ENCODE measurements around the gene TMEM222. TPM values are rescaled to one million over a fixed set of nuclear protein-coding genes. Genes with fewer than 3 reads are reported as not detected.

TMEM222 gene
- total RNA-seq, 2 donors from 2014 or later, result 24.8 to 27.0 TPM

GRCh38 chr1:27298632-27299384 is 23.2 kb upstream of the TMEM222 start:
- Mint-ChIP-seq H3K4me1 (peaks cover 7% of the 10 kb centered on the region), H3K27ac (no peak overlapping the region), H3K27me3 (no peaks in the 10 kb centered on the region), H3K36me3 (ENCODE audit: low read depth) (peaks cover 3% of the 10 kb centered on the region), H3K4me3 (no peak overlapping the region)
- H3K9me3 ChIP-seq (ENCODE audit: control insufficient read depth, low read length, poor library complexity, severe bottlenecking), result no peaks in the 10 kb centered on the region
- no peak for ATAC-seq
- no peak for DNase-seq

- no peak overlapping the region for H3K27ac Mint-ChIP-seq
- ATAC-seq, result no peak
Measured at GRCh38 chr1:27299385-27300271, 22.3 kb upstream of the TMEM222 start.

GRCh38 chr1:27300341-27301051 is 21.5 kb upstream of the TMEM222 start:
- ATAC-seq, result peak; percentile 94
- DNase-seq, result peak; percentile 64 to 73 (median 67)
- H3K27me3 Mint-ChIP-seq, result no peaks in the 10 kb centered on the region
- no peaks in the 10 kb centered on the region for H3K9me3 ChIP-seq (ENCODE audit: control insufficient read depth, low read length, poor library complexity, severe bottlenecking)
- no peak overlapping the region for H3K27ac Mint-ChIP-seq
- H3K4me1 Mint-ChIP-seq, result peaks cover 7% of the 10 kb centered on the region
- H3K4me3 Mint-ChIP-seq, result no peak overlapping the region
- peaks cover 3% of the 10 kb centered on the region for H3K36me3 Mint-ChIP-seq (ENCODE audit: low read depth)

More at GRCh38 chr1:27299385-27300271, 22.3 kb upstream of the TMEM222 start:
- H3K4me1 Mint-ChIP-seq, result peaks cover 7% of the 10 kb centered on the region
- no peak overlapping the region for H3K4me3 Mint-ChIP-seq
- peaks cover 3% of the 10 kb centered on the region for H3K36me3 Mint-ChIP-seq (ENCODE audit: low read depth)
- no peaks in the 10 kb centered on the region for H3K9me3 ChIP-seq (ENCODE audit: control insufficient read depth, low read length, poor library complexity, severe bottlenecking)
- DNase-seq, result no peak
- H3K27me3 Mint-ChIP-seq, result no peaks in the 10 kb centered on the region

GRCh38 chr1:27301052-27301422 is 20.9 kb upstream of the TMEM222 start:
- DNase-seq, result no peak
- no peaks in the 10 kb centered on the region for H3K9me3 ChIP-seq (ENCODE audit: control insufficient read depth, low read length, poor library complexity, severe bottlenecking)
- ATAC-seq, result no peak
- Mint-ChIP-seq H3K27me3 (no peaks in the 10 kb centered on the region), H3K4me1 (peaks cover 7% of the 10 kb centered on the region), H3K4me3 (no peak overlapping the region), H3K36me3 (ENCODE audit: low read depth) (peaks cover 3% of the 10 kb centered on the region), H3K27ac (no peak overlapping the region)

GRCh38 chr1:27301582-27302199 is 20.3 kb upstream of the TMEM222 start:
- no peak for DNase-seq
- ATAC-seq, result no peak
- Mint-ChIP-seq H3K27me3 (no peaks in the 10 kb centered on the region), H3K36me3 (ENCODE audit: low read depth) (peaks cover 3% of the 10 kb centered on the region), H3K27ac (no peak overlapping the region), H3K4me3 (no peak overlapping the region), H3K4me1 (peaks cover 7% of the 10 kb centered on the region)
- no peaks in the 10 kb centered on the region for H3K9me3 ChIP-seq (ENCODE audit: control insufficient read depth, low read length, poor library complexity, severe bottlenecking)

- Mint-ChIP-seq H3K27ac (no peak overlapping the region), H3K27me3 (no peaks in the 10 kb centered on the region), H3K4me1 (peaks cover 7% of the 10 kb centered on the region), H3K4me3 (no peak overlapping the region), H3K36me3 (ENCODE audit: low read depth) (peaks cover 3% of the 10 kb centered on the region)
- ATAC-seq (no peak), DNase-seq (no peak)
- no peaks in the 10 kb centered on the region for H3K9me3 ChIP-seq (ENCODE audit: control insufficient read depth, low read length, poor library complexity, severe bottlenecking)
Measured at GRCh38 chr1:27302612-27303011, 19.4 kb upstream of the TMEM222 start.

GRCh38 chr1:27303509-27303908 is 18.5 kb upstream of the TMEM222 start:
- Mint-ChIP-seq H3K4me3 (no peak overlapping the region), H3K36me3 (ENCODE audit: low read depth) (peaks cover 3% of the 10 kb centered on the region), H3K4me1 (peaks cover 7% of the 10 kb centered on the region), H3K27ac (no peak overlapping the region), H3K27me3 (no peaks in the 10 kb centered on the region)
- no peak for DNase-seq
- no peaks in the 10 kb centered on the region for H3K9me3 ChIP-seq (ENCODE audit: control insufficient read depth, low read length, poor library complexity, severe bottlenecking)
- no peak for ATAC-seq

GRCh38 chr1:27306071-27306470 is 15.9 kb upstream of the TMEM222 start:
- DNase-seq (no peak), ATAC-seq (no peak)
- no peaks in the 10 kb centered on the region for H3K27me3 Mint-ChIP-seq
- H3K4me3 Mint-ChIP-seq, result no peak overlapping the region
- H3K4me1 Mint-ChIP-seq, result no peaks in the 10 kb centered on the region
- H3K36me3 Mint-ChIP-seq (ENCODE audit: low read depth), result no peaks in the 10 kb centered on the region
- H3K27ac Mint-ChIP-seq, result no peak overlapping the region
- H3K9me3 ChIP-seq (ENCODE audit: control insufficient read depth, low read length, poor library complexity, severe bottlenecking), result no peaks in the 10 kb centered on the region

- H3K9me3 ChIP-seq (ENCODE audit: control insufficient read depth, low read length, poor library complexity, severe bottlenecking), result no peaks in the 10 kb centered on the region
- H3K27me3 Mint-ChIP-seq, result no peaks in the 10 kb centered on the region
- H3K4me3 Mint-ChIP-seq, result no peak overlapping the region
- ATAC-seq (no peak), DNase-seq (no peak)
- H3K36me3 Mint-ChIP-seq (ENCODE audit: low read depth), result no peaks in the 10 kb centered on the region
- H3K27ac Mint-ChIP-seq, result no peak overlapping the region
- no peaks in the 10 kb centered on the region for H3K4me1 Mint-ChIP-seq
Measured at GRCh38 chr1:27306892-27307761, 14.8 kb upstream of the TMEM222 start.

GRCh38 chr1:27307874-27308598 is 13.9 kb upstream of the TMEM222 start:
- Mint-ChIP-seq H3K36me3 (ENCODE audit: low read depth) (no peaks in the 10 kb centered on the region), H3K4me3 (no peak overlapping the region), H3K27ac (no peak overlapping the region), H3K27me3 (no peaks in the 10 kb centered on the region), H3K4me1 (no peaks in the 10 kb centered on the region)
- no peaks in the 10 kb centered on the region for H3K9me3 ChIP-seq (ENCODE audit: control insufficient read depth, low read length, poor library complexity, severe bottlenecking)
- DNase-seq, result no peak
- no peak for ATAC-seq

GRCh38 chr1:27314169-27314568 is 7.8 kb upstream of the TMEM222 start:
- H3K4me3 Mint-ChIP-seq, result no peak overlapping the region
- H3K27ac Mint-ChIP-seq, result no peak overlapping the region
- ATAC-seq (no peak), DNase-seq (no peak)
- no peaks in the 10 kb centered on the region for H3K36me3 Mint-ChIP-seq (ENCODE audit: low read depth)
- H3K9me3 ChIP-seq (ENCODE audit: control insufficient read depth, low read length, poor library complexity, severe bottlenecking), result no peaks in the 10 kb centered on the region
- no peaks in the 10 kb centered on the region for H3K4me1 Mint-ChIP-seq
- H3K27me3 Mint-ChIP-seq, result peaks cover 7% of the 10 kb centered on the region

GRCh38 chr1:27314737-27315136 is 7.2 kb upstream of the TMEM222 start:
- Mint-ChIP-seq H3K4me1 (no peaks in the 10 kb centered on the region), H3K4me3 (no peak overlapping the region), H3K27me3 (peaks cover 7% of the 10 kb centered on the region), H3K36me3 (ENCODE audit: low read depth) (no peaks in the 10 kb centered on the region), H3K27ac (no peak overlapping the region)
- DNase-seq (no peak), ATAC-seq (no peak)
- H3K9me3 ChIP-seq (ENCODE audit: control insufficient read depth, low read length, poor library complexity, severe bottlenecking), result no peaks in the 10 kb centered on the region
